WERI-Rb-1 (cell line): ENCODE data around the gene POPDC2.

Source experiments
- DNase-seq: peaks from one replicate; pipeline ENCODE4 v3.0.0-alpha.2; 2020
- H3K27ac ChIP-seq: fragments of 250-450 bp; sonication (Bioruptor Pico); 2 replicates; pipeline ENCODE4 v1.5.1; 2020; ENCODE audit warnings: mild to moderate bottlenecking, moderate library complexity
- H3K27me3 ChIP-seq: fragments of 250-450 bp; sonication (Bioruptor Pico); 2 replicates; pipeline ENCODE4 v1.5.1; 2021; ENCODE audit warnings: mild to moderate bottlenecking, low read depth, moderate library complexity; ENCODE audit not compliant: insufficient read depth, severe bottlenecking
- H3K36me3 ChIP-seq: fragments of 250-450 bp; sonication (Bioruptor Pico); 2 replicates; pipeline ENCODE4 v1.5.1; 2020; ENCODE audit warnings: mild to moderate bottlenecking, moderate library complexity
- H3K4me3 ChIP-seq: 2 replicates; pipeline ENCODE4 v1.5.1; 2011; ENCODE audit warnings: low read depth, mild to moderate bottlenecking, control low read depth, low read length
- H3K9me3 ChIP-seq: fragments of 250-450 bp; sonication (Bioruptor Pico); 2 replicates; pipeline ENCODE4 v1.5.1; 2021; ENCODE audit warnings: mild to moderate bottlenecking, moderate library complexity; ENCODE audit not compliant: severe bottlenecking
- TF ChIP-seq, protein P1 (sequence below): IDR thresholded peaks from 2 replicates; pipeline ENCODE4 v1.5.1; 2011; ENCODE audit warnings: low read depth, mild to moderate bottlenecking, control low read depth, inconsistent platforms, low read length

The POPDC2 gene

DNA sequence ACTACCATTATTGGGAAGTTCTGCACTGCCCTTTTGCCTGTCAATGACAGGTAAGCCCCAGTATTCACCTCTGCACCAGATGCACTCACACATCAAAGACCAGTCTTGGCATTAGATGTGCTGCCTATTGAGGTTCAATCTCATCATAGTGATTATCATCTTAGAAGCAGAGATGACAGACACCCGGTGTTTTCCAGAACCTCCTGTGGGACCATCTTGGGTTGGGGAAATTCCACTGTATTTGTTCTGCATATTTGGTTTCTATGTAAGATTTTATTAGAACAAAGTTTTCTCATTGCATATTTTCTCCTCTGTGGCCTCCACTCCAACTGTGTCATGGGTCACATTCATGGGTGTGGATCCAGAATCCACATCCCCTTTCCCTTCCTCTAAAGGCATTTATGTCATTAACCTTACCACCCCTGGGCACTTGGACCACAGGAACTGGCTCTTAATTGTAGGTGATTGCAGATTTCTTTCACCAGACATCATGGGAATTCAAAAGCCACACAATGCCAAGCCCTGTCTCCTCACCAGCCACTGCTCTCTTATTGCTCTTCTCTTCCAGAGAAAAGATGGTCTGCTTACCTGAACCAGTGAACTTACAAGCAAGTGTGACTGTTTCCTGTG lies 31.5 kb downstream of the POPDC2 start:
- DNase-seq: no peak
- no peaks in the 10 kb centered on the region for H3K36me3 ChIP-seq
- no peaks in the 10 kb centered on the region for H3K9me3 ChIP-seq
- H3K27me3 ChIP-seq: no peaks in the 10 kb centered on the region
- H3K27ac ChIP-seq: no peak overlapping the region
- TF ChIP-seq, protein P1, sequence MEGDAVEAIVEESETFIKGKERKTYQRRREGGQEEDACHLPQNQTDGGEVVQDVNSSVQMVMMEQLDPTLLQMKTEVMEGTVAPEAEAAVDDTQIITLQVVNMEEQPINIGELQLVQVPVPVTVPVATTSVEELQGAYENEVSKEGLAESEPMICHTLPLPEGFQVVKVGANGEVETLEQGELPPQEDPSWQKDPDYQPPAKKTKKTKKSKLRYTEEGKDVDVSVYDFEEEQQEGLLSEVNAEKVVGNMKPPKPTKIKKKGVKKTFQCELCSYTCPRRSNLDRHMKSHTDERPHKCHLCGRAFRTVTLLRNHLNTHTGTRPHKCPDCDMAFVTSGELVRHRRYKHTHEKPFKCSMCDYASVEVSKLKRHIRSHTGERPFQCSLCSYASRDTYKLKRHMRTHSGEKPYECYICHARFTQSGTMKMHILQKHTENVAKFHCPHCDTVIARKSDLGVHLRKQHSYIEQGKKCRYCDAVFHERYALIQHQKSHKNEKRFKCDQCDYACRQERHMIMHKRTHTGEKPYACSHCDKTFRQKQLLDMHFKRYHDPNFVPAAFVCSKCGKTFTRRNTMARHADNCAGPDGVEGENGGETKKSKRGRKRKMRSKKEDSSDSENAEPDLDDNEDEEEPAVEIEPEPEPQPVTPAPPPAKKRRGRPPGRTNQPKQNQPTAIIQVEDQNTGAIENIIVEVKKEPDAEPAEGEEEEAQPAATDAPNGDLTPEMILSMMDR: no peak
- no peak overlapping the region for H3K4me3 ChIP-seq

DNA sequence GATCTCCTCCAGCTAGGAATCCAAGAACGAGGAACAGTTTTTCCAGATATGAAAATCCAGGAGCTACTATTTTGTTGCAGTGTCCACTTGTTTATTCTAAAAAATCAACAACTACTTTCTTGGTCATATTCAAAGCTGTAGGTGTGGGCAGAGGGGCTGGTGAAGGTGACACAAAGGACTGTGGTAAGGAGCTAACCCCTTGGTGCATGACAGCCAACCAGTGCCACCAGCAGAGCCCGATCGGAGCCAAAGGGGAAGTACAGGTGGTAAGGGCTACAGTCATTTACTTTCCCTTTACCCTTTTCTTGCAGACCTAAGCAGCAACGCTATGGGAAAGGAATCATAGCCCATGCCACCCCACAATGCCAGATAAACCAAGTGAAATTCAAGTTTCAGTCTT lies 32.0 kb downstream of the POPDC2 start:
- TF ChIP-seq, protein P1: no peak
- no peak for DNase-seq
- no peaks in the 10 kb centered on the region for H3K36me3 ChIP-seq
- no peaks in the 10 kb centered on the region for H3K27me3 ChIP-seq
- H3K27ac ChIP-seq: no peak overlapping the region
- no peak overlapping the region for H3K4me3 ChIP-seq
- H3K9me3 ChIP-seq: no peaks in the 10 kb centered on the region

DNA sequence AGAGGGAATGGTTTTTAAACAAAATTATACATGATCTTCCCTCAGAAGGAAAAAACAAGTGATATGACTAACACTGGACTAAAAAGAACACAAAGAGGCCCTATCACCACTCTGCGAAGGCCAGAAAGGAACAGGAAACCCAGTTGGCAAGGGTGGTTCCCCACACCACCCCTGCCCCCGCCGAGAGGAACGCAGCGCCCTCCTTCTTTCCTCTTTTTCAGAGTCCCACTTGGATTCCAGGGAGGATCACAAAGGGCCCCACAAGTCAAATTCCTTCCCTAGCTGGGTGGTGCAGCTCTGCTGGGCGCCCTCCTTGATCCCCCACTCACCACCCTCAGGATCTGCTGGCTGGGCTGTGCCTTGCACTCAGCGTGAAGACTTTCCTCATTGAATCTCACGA lies 32.9 kb downstream of the POPDC2 start:
- Histone ChIP-seq H3K27ac (no peak overlapping the region), H3K4me3 (no peak overlapping the region), H3K27me3 (no peaks in the 10 kb centered on the region), H3K36me3 (no peaks in the 10 kb centered on the region), H3K9me3 (no peaks in the 10 kb centered on the region)
- TF ChIP-seq, protein P1: no peak
- DNase-seq: no peak

DNA sequence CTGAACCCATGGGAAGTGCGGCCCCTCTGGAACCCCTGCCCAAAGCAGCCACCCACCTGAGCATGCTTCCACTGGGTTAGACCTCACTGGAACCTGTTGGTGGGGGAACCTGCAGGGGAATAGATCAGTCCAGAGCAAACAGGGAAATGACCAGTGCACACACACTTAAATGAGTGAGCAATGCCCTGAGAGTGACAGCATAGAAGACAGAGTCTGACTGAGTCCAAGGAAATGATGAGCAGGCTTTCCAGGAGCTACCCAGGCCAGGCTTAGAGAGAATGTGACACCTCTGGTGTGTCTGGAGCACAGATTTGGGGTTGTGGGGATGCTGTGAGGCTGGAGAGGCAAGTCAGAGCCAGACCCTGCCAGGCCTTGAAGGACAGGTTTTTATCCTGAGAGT lies 34.2 kb downstream of the POPDC2 start:
- Histone ChIP-seq H3K27ac (no peak overlapping the region), H3K9me3 (no peaks in the 10 kb centered on the region), H3K36me3 (no peaks in the 10 kb centered on the region), H3K27me3 (no peaks in the 10 kb centered on the region), H3K4me3 (no peak overlapping the region)
- TF ChIP-seq, protein P1: no peak
- no peak for DNase-seq

DNA sequence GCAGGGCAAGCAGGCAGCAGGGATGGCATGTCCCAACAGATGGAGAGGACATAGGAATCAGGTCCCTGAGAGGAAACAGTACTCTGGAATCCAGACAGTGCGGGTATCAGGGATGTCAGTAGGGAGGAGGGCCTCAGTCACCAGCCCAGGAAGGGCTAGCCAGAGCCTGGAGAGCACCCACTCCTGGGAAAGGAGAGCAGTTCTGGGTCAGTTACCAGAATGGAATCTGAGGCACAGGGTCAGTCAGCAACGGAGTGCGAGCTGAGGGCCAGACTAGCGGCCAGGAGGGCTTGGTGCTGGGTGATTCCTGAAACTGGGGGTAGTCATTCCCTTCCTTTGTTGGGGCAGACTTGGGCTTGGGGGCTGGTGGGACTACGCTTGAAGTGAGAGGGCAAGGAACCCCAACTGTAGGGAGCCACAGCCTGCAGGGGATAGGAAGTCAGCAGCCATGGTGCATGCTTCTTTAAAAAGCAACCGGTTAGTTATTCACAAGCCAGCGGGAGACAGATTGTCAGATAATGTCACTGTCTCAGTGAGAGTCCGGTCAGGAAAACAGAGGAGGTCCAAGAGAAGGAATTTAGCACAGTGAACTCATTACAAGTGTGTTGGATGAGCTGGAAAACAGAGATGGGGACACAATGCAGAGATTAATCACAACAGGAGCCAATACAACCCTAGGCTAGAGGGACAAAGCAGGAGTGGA lies 34.8 kb downstream of the POPDC2 start:
- Histone ChIP-seq H3K27me3 (no peaks in the 10 kb centered on the region), H3K4me3 (no peak overlapping the region), H3K9me3 (no peaks in the 10 kb centered on the region), H3K27ac (no peak overlapping the region), H3K36me3 (no peaks in the 10 kb centered on the region)
- TF ChIP-seq, protein P1: no peak
- DNase-seq: no peak
